HG03342 (cell line): ENCODE data around the gene PPP1R3A.
"Not testable (repeated sequence)": the region's sequence is repeated elsewhere in the genome, so short reads cannot be mapped to it uniquely, and the experiment has no call there.

Experiments
- ATAC-seq: cut with Tn5 transposase; IDR thresholded peaks from one replicate; pipeline ENCODE4 v1.9.1; 2021; ENCODE audit warnings: mild to moderate bottlenecking, moderate library complexity; ENCODE audit not compliant: unreplicated experiment

Gene PPP1R3A, protein sequence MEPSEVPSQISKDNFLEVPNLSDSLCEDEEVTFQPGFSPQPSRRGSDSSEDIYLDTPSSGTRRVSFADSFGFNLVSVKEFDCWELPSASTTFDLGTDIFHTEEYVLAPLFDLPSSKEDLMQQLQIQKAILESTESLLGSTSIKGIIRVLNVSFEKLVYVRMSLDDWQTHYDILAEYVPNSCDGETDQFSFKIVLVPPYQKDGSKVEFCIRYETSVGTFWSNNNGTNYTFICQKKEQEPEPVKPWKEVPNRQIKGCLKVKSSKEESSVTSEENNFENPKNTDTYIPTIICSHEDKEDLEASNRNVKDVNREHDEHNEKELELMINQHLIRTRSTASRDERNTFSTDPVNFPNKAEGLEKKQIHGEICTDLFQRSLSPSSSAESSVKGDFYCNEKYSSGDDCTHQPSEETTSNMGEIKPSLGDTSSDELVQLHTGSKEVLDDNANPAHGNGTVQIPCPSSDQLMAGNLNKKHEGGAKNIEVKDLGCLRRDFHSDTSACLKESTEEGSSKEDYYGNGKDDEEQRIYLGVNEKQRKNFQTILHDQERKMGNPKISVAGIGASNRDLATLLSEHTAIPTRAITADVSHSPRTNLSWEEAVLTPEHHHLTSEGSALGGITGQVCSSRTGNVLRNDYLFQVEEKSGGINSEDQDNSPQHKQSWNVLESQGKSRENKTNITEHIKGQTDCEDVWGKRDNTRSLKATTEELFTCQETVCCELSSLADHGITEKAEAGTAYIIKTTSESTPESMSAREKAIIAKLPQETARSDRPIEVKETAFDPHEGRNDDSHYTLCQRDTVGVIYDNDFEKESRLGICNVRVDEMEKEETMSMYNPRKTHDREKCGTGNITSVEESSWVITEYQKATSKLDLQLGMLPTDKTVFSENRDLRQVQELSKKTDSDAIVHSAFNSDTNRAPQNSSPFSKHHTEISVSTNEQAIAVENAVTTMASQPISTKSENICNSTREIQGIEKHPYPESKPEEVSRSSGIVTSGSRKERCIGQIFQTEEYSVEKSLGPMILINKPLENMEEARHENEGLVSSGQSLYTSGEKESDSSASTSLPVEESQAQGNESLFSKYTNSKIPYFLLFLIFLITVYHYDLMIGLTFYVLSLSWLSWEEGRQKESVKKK

DNA sequence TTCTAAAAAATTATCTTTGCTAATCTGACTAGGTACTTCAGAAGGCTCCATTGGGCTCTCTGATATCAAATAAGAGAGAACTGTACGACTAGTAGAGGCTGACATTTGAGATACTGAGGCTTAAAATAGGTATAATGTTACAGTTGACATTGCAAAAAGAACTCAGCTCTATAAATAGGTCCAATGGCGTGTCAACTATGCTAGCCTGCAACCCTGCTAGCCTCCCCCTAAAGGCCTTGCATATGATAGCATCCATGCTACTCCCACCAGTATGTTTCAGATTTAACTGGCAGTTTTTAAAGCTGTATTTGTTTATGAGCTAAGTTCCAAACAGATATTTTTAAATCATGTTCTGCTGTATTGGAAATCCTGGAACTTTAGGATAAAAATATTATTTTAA lies at the start of gene PPP1R3A:
Gene PPP1R3A (minus strand): TSS at position 64 of the 400 bp plus-strand sequence. CDS start 13 bp downstream, at position 51.
- no peak for ATAC-seq

DNA sequence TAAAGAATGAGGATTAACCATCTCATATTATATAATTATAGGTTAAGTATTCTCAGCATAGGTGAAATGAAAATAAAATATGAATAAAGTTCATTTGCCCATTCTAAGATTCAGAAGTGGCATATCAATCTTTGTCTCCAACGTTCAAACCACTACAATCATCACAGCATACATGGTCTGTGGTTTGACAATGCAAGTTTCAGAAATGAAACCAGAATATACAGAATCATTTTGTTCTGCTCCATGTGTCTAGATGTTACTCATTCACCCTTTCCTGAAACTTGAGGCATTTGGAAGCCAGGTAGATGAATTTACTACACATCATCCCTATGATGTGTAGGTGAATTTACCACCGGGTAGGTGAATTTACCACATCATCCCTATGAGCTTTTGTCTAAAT lies 44.5 kb upstream of the PPP1R3A start:
- no peak for ATAC-seq

DNA sequence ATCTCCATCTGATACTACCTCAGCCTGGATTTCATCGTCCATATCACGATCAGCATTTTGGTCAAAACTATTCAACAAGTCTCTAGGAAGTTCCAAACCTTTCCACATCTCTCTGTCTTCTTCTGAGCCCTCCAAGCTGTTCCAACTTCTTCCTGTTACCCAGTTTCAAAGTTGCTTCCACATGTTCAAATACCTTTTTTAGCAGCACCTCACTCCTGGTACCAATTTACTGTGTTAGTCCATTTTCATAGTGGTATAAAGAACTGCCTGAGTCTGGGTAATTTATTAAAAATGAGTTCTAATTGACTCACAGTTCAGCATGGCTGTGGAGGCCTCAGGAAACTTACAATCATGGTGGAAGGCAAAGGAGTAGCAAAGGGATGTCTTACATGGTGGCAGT lies 41.1 kb upstream of the PPP1R3A start:
- no peak for ATAC-seq

DNA sequence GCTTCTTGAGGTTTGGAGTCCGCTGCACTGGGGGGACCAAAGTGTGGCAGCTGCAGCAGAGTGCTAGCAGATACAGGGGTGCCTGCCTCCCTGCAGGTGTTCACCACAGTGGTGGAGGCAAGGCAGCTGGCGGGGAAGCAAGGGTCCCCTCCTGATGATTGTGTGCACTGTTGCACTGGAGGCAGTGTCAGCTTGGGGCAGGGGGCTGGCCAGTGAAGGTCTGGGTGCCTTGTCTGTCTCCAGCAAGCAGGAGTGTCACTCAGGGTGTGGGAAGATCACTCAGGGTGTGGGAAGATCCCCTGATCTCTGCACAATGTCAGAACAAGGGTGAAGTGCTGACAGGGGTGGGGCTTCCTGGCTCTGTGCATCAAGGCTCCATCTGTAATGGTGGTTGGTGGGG lies 36.3 kb upstream of the PPP1R3A start:
- ATAC-seq: no peak

DNA sequence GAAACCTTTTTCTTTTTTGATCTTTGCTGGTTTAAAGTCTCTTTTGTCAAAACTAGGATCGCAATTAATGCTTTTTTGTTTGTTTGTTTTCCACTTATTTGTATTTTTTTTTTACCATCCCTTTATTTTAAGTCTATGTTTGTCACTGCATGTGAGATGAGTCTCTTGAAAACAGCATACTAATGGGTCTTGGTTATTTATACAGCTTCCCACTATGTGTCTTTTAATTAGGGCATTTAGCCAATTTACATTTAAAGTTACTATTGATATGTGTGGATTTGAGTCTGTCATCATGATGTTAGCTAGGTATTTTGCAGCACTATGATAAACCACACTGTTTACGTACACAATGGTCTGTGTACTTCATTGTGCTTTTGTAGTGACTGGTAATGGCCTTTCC lies 34.7 kb upstream of the PPP1R3A start:
- no peak for ATAC-seq

DNA sequence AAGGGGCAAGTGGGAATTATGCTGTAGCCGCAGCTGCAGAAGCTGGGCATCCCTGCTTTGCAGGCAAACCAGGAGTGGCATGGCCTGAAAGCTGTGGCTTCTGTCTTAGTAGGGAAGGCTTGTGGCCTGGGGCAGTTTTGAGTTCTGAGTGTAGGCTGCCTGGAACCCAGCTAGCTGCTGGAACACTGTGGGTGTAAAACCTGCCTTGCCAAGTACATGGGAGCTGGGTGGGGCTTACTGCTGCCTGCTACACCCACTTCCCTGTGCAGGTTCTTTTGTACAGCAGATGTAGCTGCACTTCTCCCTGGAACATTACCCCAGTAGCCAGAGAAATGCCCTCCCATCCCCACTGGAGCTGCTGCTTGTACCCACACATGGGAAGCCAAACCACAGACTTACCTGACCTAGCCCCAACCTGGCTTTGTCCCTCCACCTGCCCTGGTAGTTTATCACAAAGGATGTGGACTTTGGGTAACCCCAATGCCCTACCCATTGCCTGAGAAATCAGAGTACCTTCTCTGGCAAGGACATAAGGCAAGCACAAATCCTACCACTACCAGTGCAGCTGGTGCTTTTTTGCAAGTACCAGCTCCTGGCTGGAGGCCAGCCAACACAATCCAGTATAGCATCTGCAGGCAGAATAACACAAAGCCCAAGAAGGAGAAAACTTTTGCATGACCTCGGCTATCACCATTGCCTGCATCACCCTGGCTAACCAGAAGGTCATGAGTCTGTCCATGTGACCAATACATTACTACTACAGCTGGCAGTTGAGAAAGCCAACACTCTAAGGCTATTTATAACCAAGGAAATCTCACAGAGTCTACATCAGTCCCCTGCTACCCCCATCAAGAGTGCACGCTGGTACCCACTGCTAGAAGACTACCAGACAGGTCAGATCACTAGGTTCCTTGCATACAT lies 26.5 kb upstream of the PPP1R3A start:
- ATAC-seq: no peak

DNA sequence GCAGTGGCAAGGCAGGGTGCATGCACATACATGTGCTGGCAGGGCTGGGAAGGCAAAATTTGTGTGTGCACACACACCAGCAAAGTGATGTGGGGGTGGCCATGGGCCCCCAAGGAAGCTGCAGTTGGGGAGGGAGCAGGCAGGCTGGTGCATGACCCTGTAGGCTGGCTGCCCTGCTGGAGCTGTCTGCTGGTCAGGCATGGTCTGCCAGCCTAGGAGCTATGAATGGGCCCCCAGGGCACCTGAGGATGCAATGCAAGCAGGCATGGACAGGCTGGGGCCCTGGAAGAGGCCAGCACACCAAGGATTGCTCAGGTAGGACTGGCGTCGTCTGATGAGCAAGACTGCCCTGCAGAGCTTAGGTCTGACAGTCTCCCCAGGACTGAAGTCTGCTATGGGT lies 18.2 kb upstream of the PPP1R3A start:
- ATAC-seq: no peak

DNA sequence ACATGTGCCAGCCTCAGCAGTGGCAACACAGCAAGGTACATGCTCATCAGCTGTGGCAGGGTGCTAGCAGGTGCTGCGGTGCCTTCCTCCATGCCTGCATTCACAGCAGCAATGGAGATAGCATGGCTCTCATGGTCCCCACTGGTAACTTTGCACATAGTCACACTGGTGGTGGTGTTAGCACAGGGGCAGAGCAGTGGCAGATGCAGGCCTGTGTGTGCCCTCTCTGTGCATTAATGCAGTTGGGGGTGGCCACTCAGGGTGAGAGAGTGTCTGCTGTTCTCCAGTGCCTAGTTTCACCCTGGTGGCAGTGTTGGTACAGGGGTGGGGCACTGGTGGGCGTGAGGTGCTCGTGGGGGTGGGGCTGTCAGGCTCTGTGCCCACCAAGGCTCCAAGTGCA lies 17.7 kb upstream of the PPP1R3A start:
- ATAC-seq: no peak

DNA sequence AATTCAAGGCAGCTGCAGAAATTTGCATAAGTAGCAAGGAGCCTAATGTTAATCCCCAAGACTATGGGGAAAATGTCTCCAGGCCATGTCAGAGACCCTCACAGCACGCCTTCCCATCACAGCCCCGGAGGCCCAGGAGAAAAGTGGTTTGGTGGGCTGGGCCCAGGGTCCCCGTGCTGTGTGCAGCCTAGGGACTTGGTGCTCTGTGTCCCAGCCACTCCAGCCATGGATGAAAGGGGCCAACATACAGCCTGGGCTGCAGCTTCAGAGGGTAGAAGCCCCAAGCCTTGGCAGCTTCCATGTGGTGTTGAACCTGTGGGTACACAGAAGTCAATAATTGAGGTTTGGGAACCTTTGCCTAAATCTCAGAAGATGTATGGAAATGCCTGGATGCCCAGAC lies 10.6 kb upstream of the PPP1R3A start:
- not testable (repeated sequence) for ATAC-seq

DNA sequence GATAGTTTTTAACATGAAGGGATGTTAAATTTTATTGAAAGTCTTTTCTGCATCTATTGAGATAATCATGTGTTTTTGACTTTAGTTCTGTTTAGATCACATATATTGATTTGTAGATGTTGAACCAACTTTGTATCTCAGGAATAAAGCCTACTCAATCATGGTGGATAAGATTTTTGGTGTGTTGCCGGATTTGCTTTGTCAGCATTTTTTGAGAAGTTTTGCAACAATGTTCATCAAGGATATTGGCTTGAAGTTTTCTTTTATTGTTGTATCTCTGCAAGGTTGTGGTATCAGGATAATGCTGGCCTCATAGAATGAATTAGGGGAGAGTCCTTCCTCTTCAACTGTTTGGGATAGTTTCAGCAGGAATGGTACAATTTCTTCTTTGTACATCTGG lies 9.3 kb upstream of the PPP1R3A start:
- no peak for ATAC-seq

DNA sequence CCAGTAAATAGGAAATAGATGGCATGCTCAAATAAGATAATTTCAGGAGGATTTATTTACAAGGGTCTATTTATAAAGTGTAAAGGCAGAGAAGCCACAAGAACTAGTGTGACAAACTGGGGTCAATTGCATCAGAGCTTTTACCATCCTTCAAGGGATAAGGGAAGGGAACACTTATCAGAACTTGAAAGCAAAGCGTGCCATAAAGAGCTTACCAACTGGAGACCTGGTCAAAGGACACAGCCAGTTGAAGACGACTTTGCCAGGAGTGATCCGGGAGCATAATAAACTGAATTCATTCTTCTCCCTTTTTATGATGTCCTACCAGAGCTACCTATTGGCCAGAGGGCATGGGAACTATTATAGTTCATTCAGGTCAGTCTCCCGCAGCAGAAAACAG lies 3.2 kb upstream of the PPP1R3A start:
- no peak for ATAC-seq

DNA sequence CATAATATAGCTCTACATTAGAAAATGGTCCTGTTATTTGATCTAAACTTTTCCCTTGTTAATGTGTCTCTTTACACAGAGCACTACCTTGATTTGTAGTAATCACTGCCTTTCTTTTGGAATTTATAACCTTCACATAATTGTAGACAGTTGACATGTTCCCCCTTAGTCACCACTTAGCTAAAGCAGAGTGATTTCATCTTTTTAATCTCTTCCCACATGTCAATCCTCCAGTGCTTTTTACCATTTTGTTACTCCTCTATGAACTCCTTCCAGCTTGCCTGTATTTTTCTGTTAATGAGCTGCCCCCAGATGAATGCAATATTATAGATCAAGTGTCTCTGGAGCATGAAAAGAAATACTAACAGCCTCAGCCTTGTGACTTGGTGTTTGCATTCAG lies 2.6 kb upstream of the PPP1R3A start:
- no peak for ATAC-seq

DNA sequence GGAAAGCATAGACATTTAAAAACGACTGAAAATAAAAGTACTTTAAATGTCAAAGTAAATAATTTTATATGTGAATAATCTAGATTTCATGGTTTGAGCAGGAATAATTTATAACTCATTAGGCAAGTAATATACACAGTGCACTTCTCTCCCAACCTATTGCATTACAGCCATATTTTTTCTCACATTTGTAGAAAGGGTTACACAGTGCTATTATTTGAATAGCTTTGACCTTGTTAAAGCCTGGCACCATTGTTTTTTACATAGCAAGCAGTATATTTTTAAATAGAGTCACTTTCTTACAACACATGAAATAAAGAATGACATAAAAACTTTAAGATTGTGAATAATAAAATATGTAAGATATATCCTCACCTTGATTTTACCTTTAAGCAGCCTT lies 969 bp downstream of the PPP1R3A start:
- no peak for ATAC-seq

DNA sequence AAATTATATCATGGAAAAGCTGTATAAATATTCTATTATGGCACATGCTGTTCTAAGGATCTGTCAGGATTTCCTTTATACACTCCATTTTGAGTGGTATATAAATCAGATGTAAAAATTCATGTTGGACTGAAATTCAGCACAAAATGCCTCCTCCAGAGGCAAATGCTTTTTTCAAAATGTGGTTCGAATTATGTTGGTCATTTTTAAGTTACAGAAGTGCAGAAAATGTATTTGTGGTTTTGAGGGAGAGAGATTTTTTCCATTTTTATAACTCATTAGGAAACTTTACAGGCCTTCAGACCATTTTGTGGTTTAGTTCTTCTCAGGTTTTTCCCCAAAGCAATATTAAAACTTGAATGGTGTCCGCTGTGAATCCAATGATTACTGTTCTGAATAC lies 2.9 kb downstream of the PPP1R3A start:
- ATAC-seq: no peak

DNA sequence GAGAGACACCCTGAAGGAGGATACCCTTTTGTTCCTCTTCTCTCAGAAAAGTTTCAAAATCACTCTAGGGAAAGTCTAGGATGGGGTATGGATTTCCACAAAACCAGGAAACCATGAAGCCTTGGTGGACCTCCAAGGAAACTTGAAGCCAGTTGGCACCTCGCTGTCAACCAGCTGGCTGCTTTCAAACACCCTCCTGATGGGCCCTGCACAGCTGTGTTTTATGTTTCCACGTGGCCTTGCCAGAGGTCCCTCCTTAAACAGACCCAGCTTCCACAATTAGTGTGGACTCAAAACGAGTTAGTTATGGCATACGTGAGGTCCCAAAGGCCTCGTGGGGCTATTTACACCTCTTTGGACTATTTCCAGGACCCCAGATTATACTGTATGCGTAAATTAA lies 5.9 kb downstream of the PPP1R3A start:
- ATAC-seq: no peak

DNA sequence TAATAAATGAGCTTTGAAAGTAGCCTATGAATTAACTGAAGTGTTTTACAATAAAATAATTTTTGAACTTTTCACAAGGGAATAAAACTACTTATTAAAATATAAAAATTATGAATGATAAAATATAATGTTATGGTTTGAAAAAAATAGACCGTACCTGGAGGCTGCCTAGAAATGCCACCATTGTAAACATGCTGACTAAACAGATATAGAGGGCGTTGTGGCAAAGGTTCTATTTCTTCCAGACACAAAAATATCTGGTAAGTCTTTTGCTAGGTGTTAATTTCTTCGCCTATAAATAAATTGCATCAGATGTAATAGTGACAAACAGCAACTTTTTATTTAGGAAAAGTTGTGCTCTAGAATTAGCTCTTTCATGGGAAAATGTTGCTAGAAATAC lies 11.2 kb downstream of the PPP1R3A start:
- no peak for ATAC-seq

DNA sequence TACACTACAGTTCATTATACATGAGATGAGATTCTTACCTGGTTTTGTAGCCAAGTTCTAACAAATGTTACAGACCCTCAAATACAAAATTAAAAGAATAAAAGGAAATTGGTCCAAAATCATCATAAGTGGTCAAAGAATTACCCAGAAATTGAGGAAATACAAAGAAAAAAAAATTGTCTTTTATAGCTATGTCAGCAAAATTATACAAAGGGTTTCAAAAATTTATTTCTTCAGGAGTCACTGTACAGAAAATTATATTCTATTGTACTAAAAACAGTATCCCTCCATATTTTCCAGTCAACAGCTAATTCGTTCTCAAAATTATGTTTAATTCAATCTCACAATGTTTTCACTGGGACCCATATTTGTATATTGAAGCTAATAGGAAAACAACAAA lies 14.3 kb downstream of the PPP1R3A start:
- no peak for ATAC-seq

DNA sequence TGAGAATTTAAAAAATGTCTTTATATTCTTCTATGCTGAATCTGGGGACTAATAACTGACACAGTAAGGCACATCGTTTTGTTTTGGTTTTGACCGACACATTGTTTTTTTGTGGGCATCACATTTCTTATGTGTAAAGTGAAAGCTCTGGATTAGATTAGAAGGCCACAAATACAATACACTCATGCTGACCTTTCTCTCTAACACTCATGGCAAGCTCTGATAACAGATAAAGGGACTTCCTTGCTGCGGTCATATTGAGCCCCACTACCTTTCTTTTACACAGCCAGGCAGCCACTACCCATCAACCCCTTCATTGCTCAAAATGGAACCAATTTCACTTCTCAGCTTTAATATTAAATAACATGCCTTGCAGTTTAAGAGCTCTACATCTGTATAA lies 26.0 kb downstream of the PPP1R3A start:
- no peak for ATAC-seq

DNA sequence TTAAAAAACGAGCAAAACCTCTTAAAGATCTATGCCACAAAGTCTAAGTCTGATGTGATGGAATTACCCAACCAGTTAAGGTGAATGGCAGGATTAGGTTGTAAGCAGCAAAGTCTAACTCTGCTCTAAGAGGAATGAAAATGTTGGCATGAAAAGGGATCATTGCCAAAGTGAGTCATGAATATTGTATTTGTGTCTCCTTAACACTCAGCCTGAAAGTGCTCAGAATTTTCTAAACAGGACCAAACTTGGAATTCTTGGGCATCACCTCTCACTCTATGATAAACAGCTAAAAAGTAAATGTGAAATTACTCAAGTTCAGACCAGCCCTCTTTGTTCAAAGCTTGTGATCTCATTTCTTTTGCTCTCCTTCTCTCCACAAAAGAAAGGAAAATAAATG lies 27.0 kb downstream of the PPP1R3A start:
- no peak for ATAC-seq

DNA sequence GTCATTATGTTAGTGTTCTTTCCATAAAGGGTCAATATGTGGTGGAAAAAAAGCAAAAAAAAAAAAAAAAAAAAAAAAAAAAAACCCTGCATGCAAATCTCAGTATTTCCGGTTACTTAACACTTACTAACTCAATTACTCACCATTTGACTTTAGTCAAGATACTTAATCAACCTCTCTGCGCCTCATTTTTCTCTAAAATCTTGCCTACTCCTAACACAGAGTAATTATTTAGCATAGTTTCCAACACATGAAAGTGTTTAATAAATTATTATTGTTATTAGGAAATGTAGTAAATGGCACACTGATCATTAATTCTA lies 27.8 kb downstream of the PPP1R3A start:
- no peak for ATAC-seq
